ENCODE data around the gene HNRNPUL1.

- TF ChIP-seq EZH2 (IDR thresholded peaks at IDR 0.05) (no peak), FOXP2 (optimal IDR thresholded peaks at IDR 0.05; ENCODE audit: control extremely low read depth, extremely low read length, insufficient read depth) (no peak), POLR2AphosphoS5 (IDR thresholded peaks at IDR 0.05; ENCODE audit: borderline replicate concordance, low read depth, low read length) (no peak)
Observed at GRCh38 chr19:41311072-41311471, 46.9 kb downstream of the HNRNPUL1 start.
